Transverse colon (tissue), 4 donors: Measurements from ENCODE around the gene CHCHD4.

Experiments used
- EP300 ChIP-seq: sonication (generic); formaldehyde crosslinking; IDR thresholded peaks from one replicate; pipeline ENCODE4 v1.6.1; 2017; ENCODE audit warnings: antibody characterized with exemption, low read depth
- POLR2A ChIP-seq: fragments of 450-650 bp; IDR thresholded peaks from one replicate; pipeline ENCODE4 v1.6.1; 2016; ENCODE audit warnings: antibody characterized with exemption, mild to moderate bottlenecking, moderate library complexity
- POLR2AphosphoS5 ChIP-seq, 3 donors: sonication (generic); formaldehyde crosslinking; IDR thresholded peaks; one replicate each; pipeline ENCODE4 v1.6.1; 2016; ENCODE audit warnings: antibody characterized with exemption in 3 of 3
- TF ChIP-seq, protein P1 (sequence below), 5 experiments: fragments of 200-600 bp in 3 of 5; fragments of 450-650 bp in 2 of 5; sonication (generic) in 3 of 5; IDR thresholded peaks; 1 replicate in 2 of 5; 2 replicates in 3 of 5; pipeline ENCODE4 v1.5.1; 2016 to 2017; ENCODE audit warnings: antibody characterized with exemption in 5 of 5, inconsistent platforms in 3 of 5, mild to moderate bottlenecking in 2 of 5, moderate library complexity in 1 of 5

DNA sequence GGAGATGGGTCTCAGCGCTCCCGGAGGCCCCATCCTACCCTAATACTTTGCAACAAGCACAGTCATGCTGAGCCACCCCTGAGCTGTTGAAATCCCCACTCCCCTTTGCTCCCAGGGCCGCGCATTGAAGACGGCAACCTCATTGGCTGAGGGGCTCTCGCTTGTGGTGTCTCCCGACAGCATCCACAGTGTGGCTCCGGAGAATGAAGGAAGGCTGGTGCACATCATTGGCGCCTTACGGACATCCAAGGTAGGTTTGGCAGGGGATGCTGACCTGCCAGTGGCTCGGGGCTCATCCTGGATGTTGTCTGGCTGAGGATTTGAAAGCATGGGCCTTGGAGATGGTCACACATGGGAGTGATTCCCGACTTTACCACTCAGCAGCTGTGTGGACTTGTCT is 6.0 kb upstream of the CHCHD4 start:
- TF ChIP-seq, protein P1, sequence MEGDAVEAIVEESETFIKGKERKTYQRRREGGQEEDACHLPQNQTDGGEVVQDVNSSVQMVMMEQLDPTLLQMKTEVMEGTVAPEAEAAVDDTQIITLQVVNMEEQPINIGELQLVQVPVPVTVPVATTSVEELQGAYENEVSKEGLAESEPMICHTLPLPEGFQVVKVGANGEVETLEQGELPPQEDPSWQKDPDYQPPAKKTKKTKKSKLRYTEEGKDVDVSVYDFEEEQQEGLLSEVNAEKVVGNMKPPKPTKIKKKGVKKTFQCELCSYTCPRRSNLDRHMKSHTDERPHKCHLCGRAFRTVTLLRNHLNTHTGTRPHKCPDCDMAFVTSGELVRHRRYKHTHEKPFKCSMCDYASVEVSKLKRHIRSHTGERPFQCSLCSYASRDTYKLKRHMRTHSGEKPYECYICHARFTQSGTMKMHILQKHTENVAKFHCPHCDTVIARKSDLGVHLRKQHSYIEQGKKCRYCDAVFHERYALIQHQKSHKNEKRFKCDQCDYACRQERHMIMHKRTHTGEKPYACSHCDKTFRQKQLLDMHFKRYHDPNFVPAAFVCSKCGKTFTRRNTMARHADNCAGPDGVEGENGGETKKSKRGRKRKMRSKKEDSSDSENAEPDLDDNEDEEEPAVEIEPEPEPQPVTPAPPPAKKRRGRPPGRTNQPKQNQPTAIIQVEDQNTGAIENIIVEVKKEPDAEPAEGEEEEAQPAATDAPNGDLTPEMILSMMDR (IDR thresholded peaks at IDR 0.05) = no peak
- no peak for TF ChIP-seq POLR2AphosphoS5 (IDR thresholded peaks at IDR 0.05)
- no peak for TF ChIP-seq EP300
- no peak for TF ChIP-seq POLR2A
